WI38 (cell line): ENCODE measurements around the gene USP49.

Experiments
- H3K4me3 ChIP-seq: 2 replicates; pipeline ENCODE4 v1.5.1; 2011; ENCODE audit warnings: low read depth, mild to moderate bottlenecking, control low read depth, low read length
- CTCF ChIP-seq: IDR thresholded peaks from 2 replicates; pipeline ENCODE4 v1.5.1; 2012; ENCODE audit warnings: low read depth, mild to moderate bottlenecking, control low read depth, low read length

Gene USP49

GRCh38 chr6:41779788-41780550 lies 115.2 kb downstream of the USP49 start, which contains the start of gene FRS3:
TSS of gene FRS3 (minus strand) at chr6:41779900. CDS start at chr6:41776987, 2,913 bp downstream.
- H3K4me3 ChIP-seq, result peak within 1 kb of the TSS; percentile 76
- TF ChIP-seq CTCF, result peak; percentile 85

- no peak for TF ChIP-seq CTCF
Measured at GRCh38 chr6:41779336-41779735, 115.8 kb downstream of the USP49 start.

GRCh38 chr6:41778895-41779294 lies 116.3 kb downstream of the USP49 start:
- H3K4me3 ChIP-seq, result peak overlapping the region; percentile 76
- TF ChIP-seq CTCF, result no peak

More at GRCh38 chr6:41779336-41779735, 115.8 kb downstream of the USP49 start:
- H3K4me3 ChIP-seq, result peak overlapping the region; percentile 76

GRCh38 chr6:41777551-41778285 lies 117.5 kb downstream of the USP49 start:
- no peak for TF ChIP-seq CTCF
- no peak overlapping the region for H3K4me3 ChIP-seq

GRCh38 chr6:41775293-41775882 lies 119.8 kb downstream of the USP49 start:
- TF ChIP-seq CTCF, result no peak
- H3K4me3 ChIP-seq, result no peak overlapping the region

GRCh38 chr6:41774841-41775240 lies 120.3 kb downstream of the USP49 start:
- no peak overlapping the region for H3K4me3 ChIP-seq
- no peak for TF ChIP-seq CTCF
